Measurements from ENCODE around the gene ITGA11.

GRCh38 chr15:68481321-68481720, 49.4 kb upstream of the ITGA11 start:
- no peak for TF ChIP-seq EZH2 (IDR thresholded peaks at IDR 0.05; ENCODE audit: low read length, unreplicated experiment)
- TF ChIP-seq CTCF (conservative IDR thresholded peaks at IDR 0.05; ENCODE audit: low read depth, low read length), result no peak
- TF ChIP-seq EZH2phosphoT487 (IDR thresholded peaks at IDR 0.05; ENCODE audit: borderline replicate concordance, low read length), result no peak

Measured in PC-3 (cell line).